ENCODE data around the gene RFX7. TPM values are rescaled to one million over a fixed set of nuclear protein-coding genes. Genes with fewer than 3 reads are reported as not detected.

RFX7 gene
- total RNA-seq, 5 donors from 2014 or later (not counting 1 experiment from before 2014, with no cell fraction given), result 23.3 to 30.4 (median 27.9) TPM

- H3K27ac Mint-ChIP-seq, result no peak overlapping the region
- peaks cover 51 to 67% (median 63%) of the 10 kb centered on the region in 3 donors for H3K4me1 Mint-ChIP-seq
- no peaks in the 10 kb centered on the region for H3K27me3 ChIP-seq (replicated peaks in 1 of 2; ENCODE audit: control insufficient read depth in 2 of 2, extremely low read depth in 1 of 2, insufficient read depth in 2 of 2, low read length in 1 of 2)
- ATAC-seq (replicated peaks in 1 of 4) (no peak), DNase-seq (no peak)
- no peak overlapping the region for H3K4me3 Mint-ChIP-seq
- H3K4me3 ChIP-seq (ENCODE audit: control insufficient read depth in 1 of 2, extremely low read depth in 1 of 2, low read length in 1 of 2), result no peak overlapping the region
- H3K4me1 ChIP-seq (ENCODE audit: control insufficient read depth in 1 of 2, extremely low read depth in 1 of 2, insufficient read depth in 2 of 2, low read length in 2 of 2), result peaks cover 12 to 27% of the 10 kb centered on the region in 2 experiments
- POLR2A ChIA-PET, result interaction anchor here (0.6 to 1.0 kb wide), 4 partner anchors 15 to 201 kb away, joined by 3 to 4 read pairs (median 4); no protein-coding TSS in a partner anchor
- no peaks in the 10 kb centered on the region for H3K9me3 ChIP-seq
- H3K9me3 Mint-ChIP-seq, result no peaks in the 10 kb centered on the region
- no peak overlapping the region for H3K27ac ChIP-seq (ENCODE audit: low read length)
- CTCF ChIA-PET, result interaction anchor here (0.6 to 0.7 kb wide), 6 partner anchors 18 to 810 kb away, joined by 3 to 7 read pairs (median 3); no protein-coding TSS in a partner anchor
- no peaks in the 10 kb centered on the region for H3K27me3 Mint-ChIP-seq
- no peaks in the 10 kb centered on the region for H3K36me3 ChIP-seq (ENCODE audit: control insufficient read depth in 2 of 2, extremely low read depth in 1 of 2, insufficient read depth in 1 of 2, low read length in 1 of 2)
- peaks cover 23% of the 10 kb centered on the region for H3K36me3 Mint-ChIP-seq
Observed at GRCh38 chr15:56240390-56240789, 3.3 kb downstream of the RFX7 start.

- ATAC-seq (replicated peaks in 1 of 4), result no peak
- Histone ChIP-seq H3K27me3 (replicated peaks in 1 of 2; ENCODE audit: control insufficient read depth in 2 of 2, extremely low read depth in 1 of 2, insufficient read depth in 2 of 2, low read length in 1 of 2) (no peaks in the 10 kb centered on the region), H3K36me3 (ENCODE audit: control insufficient read depth in 2 of 2, extremely low read depth in 1 of 2, insufficient read depth in 1 of 2, low read length in 1 of 2) (peaks cover 0 to 5% of the 10 kb centered on the region in 2 donors), H3K4me1 (ENCODE audit: control insufficient read depth in 1 of 2, extremely low read depth in 1 of 2, insufficient read depth in 2 of 2, low read length in 2 of 2) (peaks cover 0 to 4% of the 10 kb centered on the region in 2 experiments), H3K27ac (ENCODE audit: low read length) (no peak overlapping the region), H3K9me3 (no peaks in the 10 kb centered on the region), H3K4me3 (ENCODE audit: control insufficient read depth in 1 of 2, extremely low read depth in 1 of 2, low read length in 1 of 2) (no peak overlapping the region)
- no peak for DNase-seq
- H3K36me3 Mint-ChIP-seq, result peaks cover 63% of the 10 kb centered on the region
- no peak overlapping the region for H3K27ac Mint-ChIP-seq
- CTCF ChIA-PET, result interaction anchor here in 1 of 2 donors (0.6 kb wide), 1 partner anchor 11 kb away, joined by 4 read pairs; no protein-coding TSS in a partner anchor
- H3K27me3 Mint-ChIP-seq, result no peaks in the 10 kb centered on the region
- no peak overlapping the region for H3K4me3 Mint-ChIP-seq
- H3K4me1 Mint-ChIP-seq, result peaks cover 40 to 50% (median 44%) of the 10 kb centered on the region in 3 donors
- H3K9me3 Mint-ChIP-seq, result peaks cover 11 to 34% (median 20%) of the 10 kb centered on the region in 3 donors
- POLR2A ChIA-PET, result no interaction called here
- WGBS (ENCODE audit: insufficient coverage), result no CpG with 5 or more reads among the region's 3 CpGs
Observed at GRCh38 chr15:56236197-56236596, 7.5 kb downstream of the RFX7 start.

GRCh38 chr15:56234804-56235203, 8.9 kb downstream of the RFX7 start:
- H3K36me3 Mint-ChIP-seq, result peaks cover 77% of the 10 kb centered on the region
- no peak for ATAC-seq (replicated peaks in 1 of 4)
- POLR2A ChIA-PET, result interaction anchor here in 1 of 2 donors (0.7 kb wide), 1 partner anchor 10 kb away, joined by 4 read pairs; no protein-coding TSS in a partner anchor

GRCh38 chr15:56233549-56233948, 10.1 kb downstream of the RFX7 start:
- CTCF ChIA-PET, result no interaction called here
- 50% methylated on average over 1 of the region's 3 CpGs for WGBS (ENCODE audit: insufficient coverage)

More at GRCh38 chr15:56234804-56235203, 8.9 kb downstream of the RFX7 start:
- Histone ChIP-seq H3K27ac (ENCODE audit: low read length) (no peak overlapping the region), H3K4me3 (ENCODE audit: control insufficient read depth in 1 of 2, extremely low read depth in 1 of 2, low read length in 1 of 2) (no peak overlapping the region), H3K4me1 (ENCODE audit: control insufficient read depth in 1 of 2, extremely low read depth in 1 of 2, insufficient read depth in 2 of 2, low read length in 2 of 2) (peaks cover 0 to 2% of the 10 kb centered on the region in 2 experiments), H3K27me3 (replicated peaks in 1 of 2; ENCODE audit: control insufficient read depth in 2 of 2, extremely low read depth in 1 of 2, insufficient read depth in 2 of 2, low read length in 1 of 2) (no peaks in the 10 kb centered on the region), H3K36me3 (ENCODE audit: control insufficient read depth in 2 of 2, extremely low read depth in 1 of 2, insufficient read depth in 1 of 2, low read length in 1 of 2) (peaks cover 0 to 11% of the 10 kb centered on the region in 2 donors), H3K9me3 (peaks cover 1% of the 10 kb centered on the region)
- H3K27me3 Mint-ChIP-seq, result no peaks in the 10 kb centered on the region
- CTCF ChIA-PET, result interaction anchor here in 1 of 2 donors (0.7 kb wide), 1 partner anchor 52 kb away, joined by 3 read pairs; no protein-coding TSS in a partner anchor
- no peak for DNase-seq
- H3K9me3 Mint-ChIP-seq, result peaks cover 22 to 46% (median 28%) of the 10 kb centered on the region in 3 donors
- no peak overlapping the region for H3K27ac Mint-ChIP-seq
- 100% methylated on average over 1 of the region's 4 CpGs for WGBS (ENCODE audit: insufficient coverage)
- peaks cover 32 to 44% (median 36%) of the 10 kb centered on the region in 3 donors for H3K4me1 Mint-ChIP-seq
- no peak overlapping the region for H3K4me3 Mint-ChIP-seq

DNA sequence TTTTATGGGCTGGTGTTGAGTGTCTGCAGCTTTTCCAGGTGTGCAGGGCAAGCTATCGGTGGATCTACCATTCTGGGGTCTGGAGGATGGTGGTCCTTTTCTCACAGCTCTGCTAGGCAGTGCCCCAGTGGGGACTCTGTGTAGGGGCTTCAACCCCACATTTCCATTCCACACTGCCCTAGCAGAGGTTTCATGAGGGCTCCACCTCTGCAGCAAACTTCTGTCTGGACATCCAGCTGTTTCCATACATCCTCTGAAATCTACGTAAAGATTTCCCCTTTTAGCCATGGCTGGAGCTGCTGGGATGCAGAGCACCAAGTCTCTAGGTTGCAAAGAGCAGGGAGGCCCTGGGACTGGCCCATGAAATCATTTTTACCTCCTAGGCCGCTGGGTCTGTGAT, 11.6 kb downstream of the RFX7 start:
- Histone ChIP-seq H3K4me1 (ENCODE audit: control insufficient read depth in 1 of 2, extremely low read depth in 1 of 2, insufficient read depth in 2 of 2, low read length in 2 of 2) (peaks cover 0 to 2% of the 10 kb centered on the region in 2 experiments), H3K36me3 (ENCODE audit: control insufficient read depth in 2 of 2, extremely low read depth in 1 of 2, insufficient read depth in 1 of 2, low read length in 1 of 2) (peaks cover 0 to 15% of the 10 kb centered on the region in 2 donors), H3K27me3 (replicated peaks in 1 of 2; ENCODE audit: control insufficient read depth in 2 of 2, extremely low read depth in 1 of 2, insufficient read depth in 2 of 2, low read length in 1 of 2) (no peaks in the 10 kb centered on the region), H3K4me3 (ENCODE audit: control insufficient read depth in 1 of 2, extremely low read depth in 1 of 2, low read length in 1 of 2) (no peak overlapping the region), H3K9me3 (peaks cover 6% of the 10 kb centered on the region), H3K27ac (ENCODE audit: low read length) (no peak overlapping the region)
- Mint-ChIP-seq H3K36me3 (peaks cover 85% of the 10 kb centered on the region), H3K4me1 (peaks cover 22 to 26% (median 25%) of the 10 kb centered on the region in 3 donors), H3K27ac (no peak overlapping the region), H3K4me3 (no peak overlapping the region), H3K27me3 (no peaks in the 10 kb centered on the region), H3K9me3 (peaks cover 29 to 58% (median 35%) of the 10 kb centered on the region in 3 donors)
- POLR2A ChIA-PET, result no interaction called here
- CTCF ChIA-PET, result interaction anchor here in 1 of 2 donors (1.0 kb wide), 1 partner anchor 14 kb away, joined by 3 read pairs; no protein-coding TSS in a partner anchor
- no peak for ATAC-seq (replicated peaks in 1 of 4)
- DNase-seq, result no peak
- WGBS (ENCODE audit: insufficient coverage), result 100% methylated on average over 1 of the region's 3 CpGs

More at GRCh38 chr15:56233549-56233948, 10.1 kb downstream of the RFX7 start:
- Mint-ChIP-seq H3K27me3 (no peaks in the 10 kb centered on the region), H3K36me3 (peaks cover 83% of the 10 kb centered on the region), H3K9me3 (peaks cover 22 to 48% (median 29%) of the 10 kb centered on the region in 3 donors), H3K27ac (no peak overlapping the region), H3K4me3 (no peak overlapping the region), H3K4me1 (peaks cover 28 to 35% (median 32%) of the 10 kb centered on the region in 3 donors)
- Histone ChIP-seq H3K27ac (ENCODE audit: low read length) (no peak overlapping the region), H3K4me1 (ENCODE audit: control insufficient read depth in 1 of 2, extremely low read depth in 1 of 2, insufficient read depth in 2 of 2, low read length in 2 of 2) (peaks cover 0 to 2% of the 10 kb centered on the region in 2 experiments), H3K27me3 (replicated peaks in 1 of 2; ENCODE audit: control insufficient read depth in 2 of 2, extremely low read depth in 1 of 2, insufficient read depth in 2 of 2, low read length in 1 of 2) (no peaks in the 10 kb centered on the region), H3K36me3 (ENCODE audit: control insufficient read depth in 2 of 2, extremely low read depth in 1 of 2, insufficient read depth in 1 of 2, low read length in 1 of 2) (peaks cover 0 to 15% of the 10 kb centered on the region in 2 donors), H3K4me3 (ENCODE audit: control insufficient read depth in 1 of 2, extremely low read depth in 1 of 2, low read length in 1 of 2) (no peak overlapping the region), H3K9me3 (peaks cover 2% of the 10 kb centered on the region)
- POLR2A ChIA-PET, result interaction anchor here in 1 of 2 donors (0.6 kb wide), 1 partner anchor 19 kb away, joined by 3 read pairs; no protein-coding TSS in a partner anchor
- ATAC-seq (replicated peaks in 1 of 4), result no peak
- DNase-seq, result no peak

DNA sequence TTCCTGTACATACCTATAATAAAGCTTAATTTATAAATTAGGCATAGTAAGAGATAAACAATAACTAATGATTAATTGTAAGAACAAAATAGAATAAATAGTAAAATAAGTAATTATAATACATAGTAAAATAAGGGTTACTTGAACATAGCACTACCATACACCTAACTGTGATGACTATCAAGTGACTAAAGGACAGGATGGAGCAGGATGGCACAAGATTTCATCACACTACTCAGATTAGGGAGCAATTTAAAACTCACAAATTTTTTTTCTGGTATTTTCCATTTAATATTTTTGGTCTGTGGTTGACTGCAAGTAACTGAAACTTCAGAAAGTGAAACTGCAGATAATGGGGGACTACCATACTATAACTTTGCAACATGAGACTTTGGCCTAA, 14.8 kb downstream of the RFX7 start:
- Histone ChIP-seq H3K27me3 (replicated peaks in 1 of 2; ENCODE audit: control insufficient read depth in 2 of 2, extremely low read depth in 1 of 2, insufficient read depth in 2 of 2, low read length in 1 of 2) (no peaks in the 10 kb centered on the region), H3K9me3 (peaks cover 6% of the 10 kb centered on the region), H3K4me1 (ENCODE audit: control insufficient read depth in 1 of 2, extremely low read depth in 1 of 2, insufficient read depth in 2 of 2, low read length in 2 of 2) (no peaks in the 10 kb centered on the region), H3K4me3 (ENCODE audit: control insufficient read depth in 1 of 2, extremely low read depth in 1 of 2, low read length in 1 of 2) (no peak overlapping the region), H3K36me3 (ENCODE audit: control insufficient read depth in 2 of 2, extremely low read depth in 1 of 2, insufficient read depth in 1 of 2, low read length in 1 of 2) (peaks cover 0 to 15% of the 10 kb centered on the region in 2 donors), H3K27ac (ENCODE audit: low read length) (no peak overlapping the region)
- no peak for DNase-seq
- H3K27ac Mint-ChIP-seq, result no peak overlapping the region
- no peak for ATAC-seq (replicated peaks in 1 of 4)
- peaks cover 28 to 48% (median 32%) of the 10 kb centered on the region in 3 donors for H3K9me3 Mint-ChIP-seq
- H3K36me3 Mint-ChIP-seq, result peaks cover 80% of the 10 kb centered on the region
- ChIA-PET CTCF (no interaction called here), POLR2A (no interaction called here)
- H3K4me3 Mint-ChIP-seq, result no peak overlapping the region
- no peaks in the 10 kb centered on the region for H3K27me3 Mint-ChIP-seq
- H3K4me1 Mint-ChIP-seq, result peaks cover 10 to 19% (median 15%) of the 10 kb centered on the region in 3 donors
